ENCODE results near the gene THBS2. TPM values are rescaled to one million over a fixed set of nuclear protein-coding genes. Genes with fewer than 3 reads are reported as not detected.

THBS2 gene
- total and polyA plus RNA-seq, 2 donors (not counting 3 experiments of a cell fraction or from before 2014, with no cell fraction given): 0.08 TPM; not detected in 1

DNA sequence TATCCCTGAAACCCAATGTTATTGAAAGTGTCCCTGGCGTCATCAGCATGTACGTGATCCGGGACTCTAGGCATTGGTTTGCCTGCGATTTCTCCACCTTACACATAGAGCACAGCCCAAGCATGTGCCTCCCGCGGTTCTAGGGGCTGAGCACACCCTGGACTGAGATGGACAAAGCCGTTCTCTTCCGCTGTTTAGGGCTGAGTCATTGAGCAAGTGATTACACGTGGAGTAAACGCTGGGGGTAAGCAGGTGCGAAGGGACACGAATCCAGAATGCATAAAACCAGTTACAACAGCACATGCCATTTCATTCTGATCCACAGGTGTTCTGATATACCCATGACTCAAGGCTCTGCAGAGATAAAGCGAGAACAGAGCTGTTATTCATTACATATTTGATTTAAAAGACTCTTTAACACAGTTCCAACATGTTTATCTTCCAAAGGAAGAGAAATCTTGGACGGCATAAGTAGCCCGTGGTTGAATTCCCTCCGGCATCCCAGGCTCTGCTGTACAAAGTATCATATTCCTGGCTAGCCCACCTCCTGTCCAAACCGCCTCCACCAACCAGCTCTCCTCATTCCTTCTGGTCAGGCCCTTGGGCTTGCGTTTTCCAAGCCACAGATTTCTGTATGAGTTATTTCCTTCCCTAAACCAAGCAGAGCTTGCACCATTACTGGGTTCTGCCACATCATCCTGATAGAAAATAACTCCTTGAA is 36.1 kb upstream of the THBS2 start:
- TF ChIP-seq POLR2AphosphoS5 (IDR thresholded peaks at IDR 0.05; ENCODE audit: insufficient read depth, low read depth, low read length): no peak
- TF ChIP-seq EZH2 (IDR thresholded peaks at IDR 0.05; ENCODE audit: borderline replicate concordance, low read depth, low read length, severe bottlenecking): no peak
- no peak for TF ChIP-seq FOS (IDR thresholded peaks at IDR 0.05; ENCODE audit: borderline replicate concordance, insufficient read depth, low read length)
- TF ChIP-seq JUN (IDR thresholded peaks at IDR 0.05; ENCODE audit: borderline replicate concordance, insufficient read depth, insufficient read length, low read depth): no peak
- TF ChIP-seq MYC (IDR thresholded peaks at IDR 0.05; ENCODE audit: low read depth, low read length): no peak
- TF ChIP-seq, protein P1, sequence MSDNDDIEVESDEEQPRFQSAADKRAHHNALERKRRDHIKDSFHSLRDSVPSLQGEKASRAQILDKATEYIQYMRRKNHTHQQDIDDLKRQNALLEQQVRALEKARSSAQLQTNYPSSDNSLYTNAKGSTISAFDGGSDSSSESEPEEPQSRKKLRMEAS (IDR thresholded peaks at IDR 0.05; ENCODE audit: insufficient read depth, insufficient read length): no peak
- TF ChIP-seq POLR2A (IDR thresholded peaks at IDR 0.05; ENCODE audit: low read depth, low read length): no peak
- no peak for TF ChIP-seq GATA2 (IDR thresholded peaks at IDR 0.05; ENCODE audit: insufficient read depth, insufficient read length, low read depth, low read length)
- TF ChIP-seq, protein P2, sequence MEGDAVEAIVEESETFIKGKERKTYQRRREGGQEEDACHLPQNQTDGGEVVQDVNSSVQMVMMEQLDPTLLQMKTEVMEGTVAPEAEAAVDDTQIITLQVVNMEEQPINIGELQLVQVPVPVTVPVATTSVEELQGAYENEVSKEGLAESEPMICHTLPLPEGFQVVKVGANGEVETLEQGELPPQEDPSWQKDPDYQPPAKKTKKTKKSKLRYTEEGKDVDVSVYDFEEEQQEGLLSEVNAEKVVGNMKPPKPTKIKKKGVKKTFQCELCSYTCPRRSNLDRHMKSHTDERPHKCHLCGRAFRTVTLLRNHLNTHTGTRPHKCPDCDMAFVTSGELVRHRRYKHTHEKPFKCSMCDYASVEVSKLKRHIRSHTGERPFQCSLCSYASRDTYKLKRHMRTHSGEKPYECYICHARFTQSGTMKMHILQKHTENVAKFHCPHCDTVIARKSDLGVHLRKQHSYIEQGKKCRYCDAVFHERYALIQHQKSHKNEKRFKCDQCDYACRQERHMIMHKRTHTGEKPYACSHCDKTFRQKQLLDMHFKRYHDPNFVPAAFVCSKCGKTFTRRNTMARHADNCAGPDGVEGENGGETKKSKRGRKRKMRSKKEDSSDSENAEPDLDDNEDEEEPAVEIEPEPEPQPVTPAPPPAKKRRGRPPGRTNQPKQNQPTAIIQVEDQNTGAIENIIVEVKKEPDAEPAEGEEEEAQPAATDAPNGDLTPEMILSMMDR (IDR thresholded peaks at IDR 0.05; ENCODE audit: extremely low read depth in 1 of 2, insufficient read depth in 1 of 2, low read depth in 1 of 2, low read length in 2 of 2): no peak
- Histone ChIP-seq H3K27me3 (ENCODE audit: control insufficient read depth in 2 of 2, insufficient read depth in 2 of 2, low read length in 2 of 2) (no peaks in the 10 kb centered on the region), H3K79me2 (ENCODE audit: control insufficient read depth, insufficient read depth, low read length) (no peaks in the 10 kb centered on the region), H3K4me2 (ENCODE audit: insufficient read depth, low read length) (no peak overlapping the region), H3K9ac (replicated peaks; ENCODE audit: extremely low read depth, insufficient read depth, low read length) (no peak overlapping the region), H3K36me3 (ENCODE audit: control insufficient read depth in 2 of 2, extremely low read depth in 1 of 2, insufficient read depth in 2 of 2, low read length in 2 of 2) (no peaks in the 10 kb centered on the region), H2AFZ (ENCODE audit: low read depth, low read length) (no peak overlapping the region), H3K9me3 (replicated peaks; ENCODE audit: control insufficient read depth, insufficient read depth, low read length) (no peaks in the 10 kb centered on the region), H3K27ac (ENCODE audit: insufficient read depth, low read depth, low read length) (no peak overlapping the region), H3K9me1 (replicated peaks; ENCODE audit: control insufficient read depth, extremely low read depth, insufficient read depth, low read length) (no peaks in the 10 kb centered on the region), H3K4me3 (replicated peaks in 1 of 3; ENCODE audit: insufficient read depth in 1 of 3, low read depth in 1 of 3, low read length in 3 of 3) (no peak overlapping the region), H4K20me1 (replicated peaks; ENCODE audit: control insufficient read depth, extremely low read depth, insufficient read depth, low read length) (no peaks in the 10 kb centered on the region), H3K4me1 (ENCODE audit: control insufficient read depth, extremely low read depth, insufficient read depth, low read length) (no peaks in the 10 kb centered on the region)
- DNase-seq (ENCODE audit: low read depth, low spot score) (no peak), FAIRE-seq (no peak)
- no TSS peak for BruUV-seq (replicated peaks)
- dilution Hi-C loops (cut with MboI; ENCODE audit: extremely low pct_ligation_motif_present, low sequenced_read_pairs) (no loop called here), intact Hi-C loops (cut with micrococcal nuclease) (no loop called here)
- ChIA-PET CTCF (no interaction called here), POLR2A (no interaction called here)
